Neural progenitor cell (in vitro differentiated cells): ENCODE results near the gene NOVA2.

Experiments
- CTCF ChIP-seq: fragments of 200-600 bp; sonication (generic); IDR thresholded peaks from 2 replicates; pipeline ENCODE4 v1.5.1; 2017; ENCODE audit warnings: antibody characterized with exemption, mild to moderate bottlenecking
- EZH2 ChIP-seq: fragments of 200-600 bp; sonication (generic); IDR thresholded peaks from 2 replicates; pipeline ENCODE4 v1.6.1; 2017; ENCODE audit warnings: antibody characterized with exemption, mild to moderate bottlenecking, moderate library complexity

DNA sequence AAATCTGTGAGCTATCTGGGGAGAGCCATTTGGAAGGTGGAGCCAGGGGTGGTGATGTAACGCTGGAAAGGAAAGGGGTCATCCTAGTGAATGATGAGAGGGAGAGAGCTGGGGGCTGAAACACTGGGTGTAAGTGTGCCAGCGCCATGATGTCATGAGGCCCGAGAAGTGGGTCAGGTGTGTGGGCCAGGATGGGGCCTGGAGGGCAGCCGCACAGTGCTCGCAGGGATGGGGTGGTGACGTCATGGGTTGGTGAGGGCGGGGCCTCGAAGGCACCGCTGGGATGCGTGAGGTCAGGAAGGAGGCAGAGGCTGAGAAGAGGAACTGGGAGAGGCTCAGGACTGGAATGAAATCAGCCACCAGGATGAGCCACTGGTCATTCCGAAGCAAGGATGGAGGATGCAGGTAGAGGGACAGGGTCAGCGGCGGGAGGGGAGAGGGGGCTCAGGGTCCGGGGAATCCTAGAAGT lies 26.0 kb upstream of the NOVA2 start:
- no peak for TF ChIP-seq EZH2
- no peak for TF ChIP-seq CTCF
